Tibial nerve (tissue), 4 donors: ENCODE data around the gene PIGP. TPM values are rescaled to one million over a fixed set of nuclear protein-coding genes. Genes with fewer than 3 reads are reported as not detected.
"Not testable (repeated sequence)": the region's sequence is repeated elsewhere in the genome, so short reads cannot be mapped to it uniquely, and the experiment has no call there.

ENCODE experiments used
- DNase-seq, 2 donors: peaks; one replicate each; pipeline ENCODE4 v3.0.0-alpha.2; 2019; ENCODE audit warnings: low spot score in 2 of 2
- H3K27ac ChIP-seq, 4 donors: fragments of 200-600 bp; sonication (generic) in 3 of 4; one replicate each; pipeline ENCODE4 v1.5.1; 2017 to 2019; ENCODE audit warnings: mild to moderate bottlenecking in 1 of 4
- H3K27me3 ChIP-seq, 2 donors: fragments of 200-600 bp; sonication (generic) in 1 of 2; one replicate each; pipeline versions ENCODE4 v1.5.1 to v1.6.0; 2017 to 2019
- H3K36me3 ChIP-seq, 3 donors: fragments of 200-600 bp; sonication (generic); one replicate each; pipeline ENCODE4 v1.5.1; 2018 to 2019
- H3K4me1 ChIP-seq, 4 donors: fragments of 200-600 bp; sonication (generic) in 3 of 4; one replicate each; pipeline ENCODE4 v1.5.1; 2017 to 2019
- H3K4me3 ChIP-seq, 4 donors: fragments of 200-600 bp; sonication (generic) in 3 of 4; one replicate each; pipeline ENCODE4 v1.5.1; 2017 to 2019; ENCODE audit warnings: mild to moderate bottlenecking in 1 of 4, moderate library complexity in 1 of 4
- H3K9me3 ChIP-seq, 4 donors: fragments of 200-600 bp; sonication (generic) in 3 of 4; one replicate each; pipeline ENCODE4 v1.5.1; 2017 to 2019
- EP300 ChIP-seq, 2 donors: sonication (generic); formaldehyde crosslinking; IDR thresholded peaks; one replicate each; pipeline ENCODE4 v1.6.1; 2017; ENCODE audit warnings: antibody characterized with exemption in 2 of 2, mild to moderate bottlenecking in 1 of 2
- POLR2A ChIP-seq, 2 donors: fragments of 450-650 bp; IDR thresholded peaks; one replicate each; pipeline ENCODE4 v1.6.1; 2017; ENCODE audit warnings: antibody characterized with exemption in 2 of 2, mild to moderate bottlenecking in 2 of 2, moderate library complexity in 2 of 2
- WGBS, 2 donors: methylation state at CpG; one replicate each; pipeline ENCODE4 v1.1.5; 2018; 5-methylcytosine and 5-hydroxymethylcytosine counted together
- total RNA-seq, 4 donors: library from RNA; depleted of rRNA; stranded (reverse); fragments of >200 nt; gene quantifications; one replicate each; pipeline ENCODE4 v1.1.0, GENCODE V29; 2016
- TF ChIP-seq, protein P1 (sequence below), 5 experiments: fragments of 200-600 bp in 3 of 5; fragments of 450-650 bp in 2 of 5; sonication (generic) in 3 of 5; IDR thresholded peaks; one replicate each; pipeline ENCODE4 v1.5.1; 2016 to 2019; ENCODE audit warnings: antibody characterized with exemption in 5 of 5, mild to moderate bottlenecking in 3 of 5, moderate library complexity in 2 of 5

PIGP gene
- total RNA-seq, 4 donors from 2014 or later: 4.5 to 40.0 (median 26.5) TPM

DNA sequence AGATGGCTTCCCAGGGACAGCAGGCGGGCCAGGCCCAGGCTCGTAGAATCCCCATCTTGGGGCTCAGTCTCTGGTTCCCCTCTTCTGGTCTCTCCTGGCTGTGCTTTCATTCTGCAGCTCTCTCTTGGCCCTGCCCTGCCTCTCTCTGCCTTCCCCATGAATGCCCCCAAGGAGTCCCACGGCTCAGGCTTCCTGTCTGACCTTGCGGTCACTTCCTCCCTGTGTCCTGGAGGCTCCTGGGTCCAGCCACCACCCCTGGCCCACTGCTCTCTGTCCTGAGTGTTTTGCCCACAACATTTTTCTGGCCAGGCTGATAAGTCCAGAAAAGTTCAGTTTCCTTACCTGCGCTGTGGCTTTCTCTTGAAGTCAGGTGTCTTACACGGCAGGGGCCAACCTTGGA is 29.1 kb downstream of the PIGP start:
- Histone ChIP-seq H3K9me3 (no peaks in the 10 kb centered on the region), H3K27me3 (no peaks in the 10 kb centered on the region), H3K27ac (no peak overlapping the region), H3K4me1 (no peaks in the 10 kb centered on the region), H3K4me3 (no peak overlapping the region), H3K36me3 (no peaks in the 10 kb centered on the region)
- TF ChIP-seq, protein P1, sequence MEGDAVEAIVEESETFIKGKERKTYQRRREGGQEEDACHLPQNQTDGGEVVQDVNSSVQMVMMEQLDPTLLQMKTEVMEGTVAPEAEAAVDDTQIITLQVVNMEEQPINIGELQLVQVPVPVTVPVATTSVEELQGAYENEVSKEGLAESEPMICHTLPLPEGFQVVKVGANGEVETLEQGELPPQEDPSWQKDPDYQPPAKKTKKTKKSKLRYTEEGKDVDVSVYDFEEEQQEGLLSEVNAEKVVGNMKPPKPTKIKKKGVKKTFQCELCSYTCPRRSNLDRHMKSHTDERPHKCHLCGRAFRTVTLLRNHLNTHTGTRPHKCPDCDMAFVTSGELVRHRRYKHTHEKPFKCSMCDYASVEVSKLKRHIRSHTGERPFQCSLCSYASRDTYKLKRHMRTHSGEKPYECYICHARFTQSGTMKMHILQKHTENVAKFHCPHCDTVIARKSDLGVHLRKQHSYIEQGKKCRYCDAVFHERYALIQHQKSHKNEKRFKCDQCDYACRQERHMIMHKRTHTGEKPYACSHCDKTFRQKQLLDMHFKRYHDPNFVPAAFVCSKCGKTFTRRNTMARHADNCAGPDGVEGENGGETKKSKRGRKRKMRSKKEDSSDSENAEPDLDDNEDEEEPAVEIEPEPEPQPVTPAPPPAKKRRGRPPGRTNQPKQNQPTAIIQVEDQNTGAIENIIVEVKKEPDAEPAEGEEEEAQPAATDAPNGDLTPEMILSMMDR (IDR thresholded peaks at IDR 0.05): no peak
- TF ChIP-seq EP300 (IDR thresholded peaks at IDR 0.05) (no peak), POLR2A (IDR thresholded peaks at IDR 0.05) (no peak)
- 79 to 80% methylated on average over 6 of the region's 6 CpGs for WGBS, 2 donors
- no peak for DNase-seq

DNA sequence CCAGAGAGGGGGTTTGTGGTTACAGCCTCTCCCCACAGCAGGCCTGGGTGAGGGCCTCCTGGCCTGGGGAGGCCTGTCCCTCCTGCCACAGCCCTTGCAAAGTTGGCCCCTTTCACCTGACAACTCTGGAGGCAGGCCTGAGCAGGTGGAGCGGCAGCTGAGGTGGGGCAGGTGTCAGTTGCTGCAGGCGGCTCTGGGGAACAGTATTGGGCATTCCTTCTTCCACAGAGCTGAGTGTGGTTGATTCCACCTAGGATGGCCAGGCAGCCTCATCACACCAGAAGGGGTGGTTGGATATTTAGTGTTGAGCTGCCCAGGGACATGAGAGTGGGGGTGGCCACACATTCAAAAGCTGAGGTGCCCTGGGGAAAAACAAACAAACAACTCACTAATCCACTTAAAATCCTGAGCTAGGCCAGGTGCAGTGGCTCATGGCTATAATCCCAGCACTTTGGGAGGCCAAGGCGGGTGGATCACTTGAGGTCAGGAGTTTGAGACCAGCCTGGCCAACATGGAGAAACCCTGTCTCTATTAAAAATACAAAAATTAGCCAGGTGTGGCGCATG is 31.1 kb downstream of the PIGP start:
- TF ChIP-seq POLR2A (IDR thresholded peaks at IDR 0.05) (no peak), EP300 (IDR thresholded peaks at IDR 0.05) (no peak)
- TF ChIP-seq, protein P1 (IDR thresholded peaks at IDR 0.05): no peak
- H3K4me1 ChIP-seq: no peaks in the 10 kb centered on the region
- no peaks in the 10 kb centered on the region for H3K27me3 ChIP-seq

GRCh38 chr21:37040212-37040611 is 32.7 kb downstream of the PIGP start:
- Histone ChIP-seq H3K27me3 (no peaks in the 10 kb centered on the region), H3K4me1 (no peaks in the 10 kb centered on the region), H3K27ac (no peak overlapping the region), H3K4me3 (no peak overlapping the region), H3K36me3 (no peaks in the 10 kb centered on the region), H3K9me3 (no peaks in the 10 kb centered on the region)
- WGBS, 2 donors: 87 to 91% methylated on average over 3 of the region's 3 CpGs
- DNase-seq: no peak
- TF ChIP-seq EP300 (IDR thresholded peaks at IDR 0.05) (no peak), POLR2A (IDR thresholded peaks at IDR 0.05) (no peak)
- TF ChIP-seq, protein P1 (IDR thresholded peaks at IDR 0.05): no peak

More for the DNA sequence above, 31.1 kb downstream of the PIGP start:
- Histone ChIP-seq H3K36me3 (no peaks in the 10 kb centered on the region), H3K9me3 (no peaks in the 10 kb centered on the region), H3K4me3 (no peak overlapping the region), H3K27ac (no peak overlapping the region)
- 90 to 95% methylated on average over 3 to 4 of the region's 4 CpGs for WGBS, 2 donors
- DNase-seq: no peak

DNA sequence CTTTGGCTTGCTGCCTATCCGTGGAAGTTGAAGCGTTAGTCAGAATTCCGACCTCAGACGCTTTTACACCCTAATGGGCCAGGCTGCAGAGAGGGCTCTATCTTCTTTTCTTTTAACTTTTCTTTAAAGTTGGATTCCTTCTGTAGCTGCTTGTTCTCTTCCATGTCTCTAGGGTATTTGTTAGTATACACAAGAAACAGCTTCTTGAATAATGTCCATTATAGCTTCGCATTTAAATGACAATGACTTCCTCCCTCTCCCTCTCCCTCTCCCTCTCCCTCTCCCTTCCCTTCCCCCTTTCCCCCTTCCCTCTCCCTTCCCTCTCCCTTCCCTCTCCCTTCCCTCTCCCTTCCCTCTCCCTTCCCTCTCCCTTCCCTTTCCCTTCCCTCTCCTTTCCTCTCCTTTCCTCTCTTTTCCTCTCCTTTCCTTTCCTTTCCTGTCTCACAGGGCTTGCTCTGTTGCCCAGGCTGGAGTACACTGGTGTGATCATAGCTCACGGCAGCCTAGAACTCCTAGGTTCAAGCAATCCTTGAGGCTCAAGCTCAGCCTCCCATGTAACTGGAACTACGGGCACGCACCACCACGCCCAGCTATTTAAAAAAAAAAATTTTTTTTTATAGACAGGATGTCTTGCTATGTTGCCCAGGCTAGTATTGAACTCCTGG is 33.3 kb downstream of the PIGP start:
- no peaks in the 10 kb centered on the region for H3K9me3 ChIP-seq
- no peaks in the 10 kb centered on the region for H3K36me3 ChIP-seq
- TF ChIP-seq, protein P1 (IDR thresholded peaks at IDR 0.05): no peak
- TF ChIP-seq POLR2A (IDR thresholded peaks at IDR 0.05) (no peak), EP300 (IDR thresholded peaks at IDR 0.05) (no peak)
- H3K4me3 ChIP-seq: no peak overlapping the region
- no peaks in the 10 kb centered on the region for H3K27me3 ChIP-seq
- DNase-seq: no peak
- H3K27ac ChIP-seq: no peak overlapping the region
- 48 to 52% methylated on average over 9 of the region's 9 CpGs for WGBS, 2 donors
- H3K4me1 ChIP-seq: no peaks in the 10 kb centered on the region

GRCh38 chr21:37036177-37036576 is 36.7 kb downstream of the PIGP start:
- WGBS, 2 donors: 71 to 72% methylated on average over 4 of the region's 4 CpGs
- no peaks in the 10 kb centered on the region for H3K9me3 ChIP-seq
- no peaks in the 10 kb centered on the region for H3K36me3 ChIP-seq
- no peak overlapping the region for H3K4me3 ChIP-seq
- H3K4me1 ChIP-seq: no peaks in the 10 kb centered on the region
- H3K27ac ChIP-seq: no peak overlapping the region
- no peaks in the 10 kb centered on the region for H3K27me3 ChIP-seq
- TF ChIP-seq POLR2A (IDR thresholded peaks at IDR 0.05) (no peak), EP300 (IDR thresholded peaks at IDR 0.05) (no peak)
- TF ChIP-seq, protein P1 (IDR thresholded peaks at IDR 0.05): no peak
- DNase-seq: no peak

DNA sequence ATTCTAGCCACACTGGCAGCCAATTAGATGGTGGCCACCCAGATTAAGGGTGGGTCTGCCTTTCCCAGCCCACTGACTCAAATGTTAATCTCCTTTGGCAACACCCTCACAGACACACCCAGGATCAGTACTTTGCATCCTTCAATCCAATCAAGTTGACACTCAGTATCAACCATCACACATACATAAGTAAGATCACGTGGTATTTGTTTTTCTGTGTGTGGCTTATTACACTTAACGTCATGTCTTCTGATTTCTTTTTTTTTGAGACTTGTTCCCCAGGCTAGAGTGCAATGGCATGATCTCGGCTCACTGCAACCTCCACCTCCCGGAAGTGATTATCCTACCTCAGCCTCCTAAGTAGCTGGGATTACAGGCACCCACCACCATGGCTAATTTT is 38.5 kb downstream of the PIGP start:
- H3K4me1 ChIP-seq, DNase-seq, H3K27ac ChIP-seq, H3K27me3 ChIP-seq, H3K36me3 ChIP-seq, H3K4me3 ChIP-seq, H3K9me3 ChIP-seq: not testable (repeated sequence)
- WGBS, 2 donors: 88 to 92% methylated on average over 4 of the region's 4 CpGs
